H1 (cell line): ENCODE measurements around the gene JMJD1C. TPM values are rescaled to one million over a fixed set of nuclear protein-coding genes. Genes with fewer than 3 reads are reported as not detected.

Experiments
- CTCF ChIA-PET: fragments of 300-600 bp; sonication (Branson Sonifier 250); formaldehyde crosslinking; loops from one replicate; lab custom pipeline; 2021; ENCODE audit not compliant: partially characterized antibody; lab: Charles Lee
- POLR2A ChIA-PET: fragments of 300-600 bp; sonication (Branson Sonifier 250); formaldehyde crosslinking; loops from one replicate; lab custom pipeline; 2021; ENCODE audit warnings: inconsistent platforms; ENCODE audit not compliant: partially characterized antibody; lab: Charles Lee
- DNase-seq, 2 experiments: peaks; one replicate each; pipeline versions ENCODE4 v3.0.0 to v3.0.0-alpha.2; 2010 to 2022; ENCODE audit warnings: low spot score in 2 of 2, low read depth in 1 of 2, mixed read lengths in 1 of 2
- FAIRE-seq: peaks from 2 replicates; lab custom pipeline; 2011; peaks lifted over from hg19 to GRCh38; lab: Jason Lieb, UNC
- H2AFZ ChIP-seq: 2 replicates; pipeline ENCODE4 v1.8.1; 2012; ENCODE audit warnings: low read length, inconsistent platforms
- H2AK5ac ChIP-seq: 2 replicates; pipeline ENCODE4 v1.6.1; 2013; ENCODE audit warnings: low read depth, low read length
- H2BK120ac ChIP-seq: replicated peaks from 2 replicates; pipeline ENCODE3; 2013; ENCODE audit warnings: low read depth, low read length, inconsistent platforms
- H2BK12ac ChIP-seq: 2 replicates; pipeline ENCODE4 v1.6.1; 2013; ENCODE audit warnings: low read depth, low read length
- H2BK15ac ChIP-seq: 2 replicates; pipeline ENCODE4 v1.6.1; 2013; ENCODE audit warnings: low read length
- H2BK20ac ChIP-seq: 2 replicates; pipeline ENCODE4 v1.6.1; 2013; ENCODE audit warnings: low read length
- H2BK5ac ChIP-seq: 2 replicates; pipeline ENCODE4 v1.6.1; 2013; ENCODE audit warnings: low read depth, low read length
- H3K14ac ChIP-seq: 2 replicates; pipeline ENCODE4 v1.6.1; 2013; ENCODE audit warnings: inconsistent platforms; ENCODE audit not compliant: insufficient read length
- H3K18ac ChIP-seq: 2 replicates; pipeline ENCODE4 v1.6.1; 2013; ENCODE audit warnings: low read length; ENCODE audit errors: extremely low read depth
- H3K23ac ChIP-seq: 2 replicates; pipeline ENCODE4 v1.6.1; 2013; ENCODE audit warnings: inconsistent platforms; ENCODE audit not compliant: insufficient read length
- H3K23me2 ChIP-seq: 2 replicates; pipeline ENCODE4 v1.6.1; 2013; ENCODE audit warnings: low read depth, low read length
- H3K27ac ChIP-seq: 2 replicates; pipeline ENCODE4 v1.6.1; 2011; ENCODE audit warnings: low read depth, low read length, inconsistent platforms
- H3K27me3 ChIP-seq, 4 experiments: replicated peaks in 1 of 4; 1 replicate in 1 of 4; 2 replicates in 3 of 4; pipeline versions ENCODE4 v1.6.1 to v1.8.1; 2011 to 2013; ENCODE audit warnings: low read length in 3 of 4, mild to moderate bottlenecking in 3 of 4, inconsistent platforms in 2 of 4, mixed read lengths in 2 of 4, moderate library complexity in 1 of 4; ENCODE audit not compliant: control insufficient read depth in 3 of 4, insufficient read depth in 3 of 4; ENCODE audit errors: extremely low read depth in 1 of 4
- H3K36me3 ChIP-seq, 4 experiments: 2 replicates each; pipeline versions ENCODE4 v1.6.1 to v1.8.1; 2011 to 2013; ENCODE audit warnings: mild to moderate bottlenecking in 4 of 4, low read length in 3 of 4, moderate library complexity in 2 of 4, control low read depth in 1 of 4, inconsistent platforms in 1 of 4; ENCODE audit not compliant: insufficient read depth in 4 of 4, control insufficient read depth in 2 of 4
- H3K4ac ChIP-seq: replicated peaks from 2 replicates; pipeline ENCODE3; 2013; ENCODE audit warnings: low read length, low read depth, mixed read lengths, inconsistent platforms; ENCODE audit not compliant: insufficient read length
- H3K4me1 ChIP-seq, 4 experiments: replicated peaks in 1 of 4; 1 replicate in 1 of 4; 2 replicates in 3 of 4; pipeline versions ENCODE4 v1.6.1 to v1.8.1; 2011 to 2013; ENCODE audit warnings: low read length in 3 of 4, inconsistent platforms in 2 of 4, mixed read lengths in 1 of 4; ENCODE audit not compliant: insufficient read depth in 4 of 4, control insufficient read depth in 3 of 4
- H3K4me2 ChIP-seq, 2 experiments: 2 replicates each; pipeline versions ENCODE4 v1.6.1 to v1.8.1; 2011 to 2013; ENCODE audit warnings: low read depth in 2 of 2, low read length in 2 of 2, control low read depth in 1 of 2, inconsistent platforms in 1 of 2, mild to moderate bottlenecking in 1 of 2; ENCODE audit not compliant: insufficient read depth in 1 of 2
- H3K4me3 ChIP-seq, 4 experiments: fragments of 200-600, 300-600 bp in 1 of 4; sonication (generic), shearing (Covaris generic), sonication (Bioruptor Twin) in 1 of 4; 2 replicates each; pipeline versions ENCODE4 v1.5.1 to v1.8.1; 2011 to 2016; ENCODE audit warnings: low read length in 4 of 4, low read depth in 3 of 4, control low read depth in 2 of 4, inconsistent platforms in 2 of 4, mild to moderate bottlenecking in 2 of 4, mixed read lengths in 1 of 4, moderate library complexity in 1 of 4; ENCODE audit not compliant: insufficient read depth in 2 of 4; ENCODE audit errors: extremely low read depth in 1 of 4
- H3K56ac ChIP-seq: replicated peaks from 2 replicates; pipeline ENCODE3; 2013; ENCODE audit warnings: low read depth, mild to moderate bottlenecking, mixed read lengths, low read length, inconsistent platforms; ENCODE audit not compliant: insufficient read length
- H3K79me1 ChIP-seq: 2 replicates; pipeline ENCODE4 v1.6.1; 2013; ENCODE audit warnings: low read depth, low read length, control low read depth
- H3K79me2 ChIP-seq, 2 experiments: 2 replicates each; pipeline versions ENCODE4 v1.6.1 to v1.8.1; 2012 to 2013; ENCODE audit warnings: low read length in 2 of 2, mild to moderate bottlenecking in 2 of 2, inconsistent platforms in 1 of 2; ENCODE audit not compliant: insufficient read depth in 2 of 2, control insufficient read depth in 1 of 2
- H3K9ac ChIP-seq, 4 experiments: replicated peaks in 1 of 4; 1 replicate in 1 of 4; 2 replicates in 3 of 4; pipeline versions ENCODE4 v1.6.1 to v1.8.1; 2011 to 2013; ENCODE audit warnings: low read depth in 3 of 4, low read length in 3 of 4, control low read depth in 2 of 4, mild to moderate bottlenecking in 2 of 4, moderate library complexity in 2 of 4, inconsistent platforms in 1 of 4; ENCODE audit errors: extremely low read depth in 1 of 4
- H3K9me3 ChIP-seq, 2 experiments: 2 replicates each; pipeline versions ENCODE4 v1.6.1 to v1.8.1; 2012 to 2013; ENCODE audit warnings: mild to moderate bottlenecking in 2 of 2, moderate library complexity in 2 of 2, control low read depth in 1 of 2, inconsistent platforms in 1 of 2, low read depth in 1 of 2, low read length in 1 of 2, mixed read lengths in 1 of 2; ENCODE audit not compliant: insufficient read depth in 2 of 2
- H4K20me1 ChIP-seq, 2 experiments: replicated peaks in 1 of 2; 2 replicates each; pipeline versions ENCODE3 to v1.8.1; 2011 to 2013; ENCODE audit warnings: inconsistent platforms in 2 of 2, low read length in 2 of 2, mild to moderate bottlenecking in 1 of 2; ENCODE audit not compliant: insufficient read depth in 2 of 2, control insufficient read depth in 1 of 2
- H4K5ac ChIP-seq: 2 replicates; pipeline ENCODE4 v1.6.1; 2013; ENCODE audit warnings: low read length, low read depth, mixed read lengths, inconsistent platforms; ENCODE audit not compliant: insufficient read length
- H4K8ac ChIP-seq: 2 replicates; pipeline ENCODE4 v1.8.0; 2013; ENCODE audit warnings: mild to moderate bottlenecking, moderate library complexity, low read length, inconsistent platforms; ENCODE audit not compliant: insufficient read depth; ENCODE audit errors: extremely low read depth
- H4K91ac ChIP-seq: replicated peaks from 2 replicates; pipeline ENCODE3; 2013; ENCODE audit warnings: low read length, mixed read lengths, inconsistent platforms; ENCODE audit not compliant: insufficient read length
- ATF3 ChIP-seq: IDR thresholded peaks from 2 replicates; pipeline ENCODE4 v1.6.1; 2011; ENCODE audit warnings: low read depth, mild to moderate bottlenecking, low read length; ENCODE audit not compliant: insufficient read depth
- GTF2F1 ChIP-seq: IDR thresholded peaks from 2 replicates; pipeline ENCODE4 v1.6.1; 2012; ENCODE audit warnings: low read depth, low read length, improper control_type of control experiment, borderline replicate concordance
- JUN ChIP-seq: IDR thresholded peaks from 2 replicates; pipeline ENCODE4 v1.6.1; 2011; ENCODE audit warnings: low read depth, mild to moderate bottlenecking, improper control_type of control experiment, low read length
- NRF1 ChIP-seq: IDR thresholded peaks from 2 replicates; pipeline ENCODE4 v1.6.1; 2011; ENCODE audit warnings: mild to moderate bottlenecking, low read depth, low read length, improper control_type of control experiment
- POLR2A ChIP-seq, 2 experiments: IDR thresholded peaks; 1 replicate in 1 of 2; 2 replicates in 1 of 2; pipeline ENCODE4 v1.6.1; 2011; ENCODE audit warnings: low read depth in 2 of 2, low read length in 2 of 2, mild to moderate bottlenecking in 2 of 2; ENCODE audit errors: control extremely low read depth in 1 of 2
- RFX5 ChIP-seq: IDR thresholded peaks from 2 replicates; pipeline ENCODE4 v1.6.1; 2011; ENCODE audit warnings: low read depth, low read length, improper control_type of control experiment, borderline replicate concordance
- SP2 ChIP-seq: IDR thresholded peaks from 2 replicates; pipeline ENCODE4 v1.6.1; 2012; ENCODE audit warnings: mild to moderate bottlenecking, low read length, inconsistent platforms
- SUZ12 ChIP-seq: fragments of 200-600 bp; sonication (generic); IDR thresholded peaks from 2 replicates; pipeline ENCODE4 v1.6.1; 2012; ENCODE audit warnings: mild to moderate bottlenecking, inconsistent platforms, low read length, moderate library complexity, mixed read lengths
- TBP ChIP-seq: IDR thresholded peaks from 2 replicates; pipeline ENCODE4 v1.6.1; 2011; ENCODE audit warnings: low read depth, low read length, improper control_type of control experiment
- TEAD4 ChIP-seq: IDR thresholded peaks from 2 replicates; pipeline ENCODE4 v1.6.1; 2012; ENCODE audit warnings: low read depth, low read length, inconsistent platforms, mixed read lengths
- WGBS, 2 experiments: shearing (Covaris generic) in 1 of 2; methylation state at CpG; one replicate each; pipeline versions ENCODE4 v1.1.6 to v1.1.7; 2013 to 2015; ENCODE audit warnings: low lambda C conversion rate in 2 of 2, mixed read lengths in 2 of 2, inconsistent platforms in 1 of 2, low coverage in 1 of 2, missing lambda C conversion rate in 1 of 2; ENCODE audit not compliant: insufficient replicate concordance in 2 of 2, insufficient coverage in 1 of 2, insufficient read length in 1 of 2; ENCODE audit errors: extremely low coverage in 1 of 2, missing lambda C conversion rate in 1 of 2; 5-methylcytosine and 5-hydroxymethylcytosine counted together
- polyA plus RNA-seq, 7 experiments: library from polyadenylated mRNA; depleted of rRNA in 3 of 7; stranded (reverse) in 5 of 7; unstranded in 2 of 7; fragments of >200 nt in 5 of 7; fragments of 200-250 nt in 2 of 7; gene quantifications; 1 replicate in 5 of 7; 2 replicates in 1 of 7; 4 replicates in 1 of 7; pipeline versions ENCODE4 v1.2.1 to v1.2.3, GENCODE V29; 2011 to 2013; ENCODE audit warnings: missing spikeins in 2 of 7, mixed read lengths in 2 of 7
- total RNA-seq: library from RNA; stranded (reverse); fragmentation: NEBNext Ultra II Directional; extraction: Animal tissue kit (Norgen Biotek cat#: 25700); gene quantifications from 2 replicates; pipeline ENCODE4 v1.2.1, GENCODE V29; 2021
- TF ChIP-seq, protein P1 (sequence below): IDR thresholded peaks from 2 replicates; pipeline ENCODE4 v1.6.1; 2012; ENCODE audit warnings: inconsistent platforms

Gene JMJD1C
- total and polyA plus RNA-seq, 2 of the 8 experiments (the other 6 are each of a cell fraction or from before 2014, with no cell fraction given) = 54.5 to 210 TPM

- Histone ChIP-seq H3K4ac (no peak overlapping the region), H2AK5ac (no peak overlapping the region), H4K8ac (no peak overlapping the region), H3K79me2 (peaks cover 52 to 100% of the 10 kb centered on the region in 2 experiments), H3K4me3 (peak overlapping the region in 1 of 4 experiments; percentile 15; a peak in 1 of 8 replicates), H2BK5ac (no peak overlapping the region), H3K14ac (no peak overlapping the region), H3K79me1 (no peaks in the 10 kb centered on the region; the same call in 1 of the 2 replicates), H2BK120ac (no peak overlapping the region), H2BK20ac (no peak overlapping the region), H3K18ac (no peak overlapping the region), H3K27me3 (no peaks in the 10 kb centered on the region), H4K5ac (peak overlapping the region; percentile 33), H4K20me1 (peaks cover 11 to 43% of the 10 kb centered on the region in 2 experiments), H3K4me1 (peaks cover 0 to 6% (median 0%) of the 10 kb centered on the region in 4 experiments; a peak in 2 of 7 replicates), H3K27ac (no peak overlapping the region), H3K36me3 (peaks cover 0 to 60% (median 11%) of the 10 kb centered on the region in 4 experiments; a peak in 6 of 8 replicates), H3K4me2 (0 out of 4 replicates have a peak overlapping the region, but pooled peaks of 1 of the 2 experiments have one; percentile 18), H3K23ac (no peak overlapping the region), H2BK12ac (no peak overlapping the region), H3K9me3 (no peaks in the 10 kb centered on the region), H4K91ac (no peak overlapping the region), H3K23me2 (no peaks in the 10 kb centered on the region), H3K56ac (no peak overlapping the region), H3K9ac (no peak overlapping the region), H2AFZ (no peak overlapping the region), H2BK15ac (no peak overlapping the region)
- no peak for DNase-seq
- POLR2A ChIA-PET = interaction anchor here (1.4 to 3.5 kb wide), 2 partner anchors 9 to 19 kb away, joined by 4 to 29 read pairs; no protein-coding TSS in a partner anchor
- CTCF ChIA-PET = interaction anchor here (0.7 to 2.2 kb wide), 2 partner anchors 11 to 370 kb away, joined by 3 to 6 read pairs; no protein-coding TSS in a partner anchor
- WGBS, 2 experiments = 85% methylated on average over 2 of the region's 2 CpGs; no CpG with 5 or more reads in 1 of the 2 experiments
- FAIRE-seq = no peak
- TF ChIP-seq SUZ12 (no peak), TBP (no peak), RFX5 (no peak), TEAD4 (no peak), NRF1 (no peak), ATF3 (no peak), SP2 (no peak), GTF2F1 (no peak), POLR2A (IDR thresholded peaks at IDR 0.05; ENCODE audit: control extremely low read depth in 1 of 2, low read depth in 2 of 2, low read length in 2 of 2) (no peak), JUN (no peak)
- TF ChIP-seq, protein P1, sequence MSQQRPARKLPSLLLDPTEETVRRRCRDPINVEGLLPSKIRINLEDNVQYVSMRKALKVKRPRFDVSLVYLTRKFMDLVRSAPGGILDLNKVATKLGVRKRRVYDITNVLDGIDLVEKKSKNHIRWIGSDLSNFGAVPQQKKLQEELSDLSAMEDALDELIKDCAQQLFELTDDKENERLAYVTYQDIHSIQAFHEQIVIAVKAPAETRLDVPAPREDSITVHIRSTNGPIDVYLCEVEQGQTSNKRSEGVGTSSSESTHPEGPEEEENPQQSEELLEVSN = no peak
These were observed 206.7 kb downstream of the JMJD1C start for GRCh38 chr10:63258920-63259678.
